Pons (tissue), 1 donor: ENCODE data around the gene ATF4.

Experiments
- DNase-seq: peaks from one replicate; pipeline ENCODE4 v3.0.0-alpha.2; 2016; ENCODE audit warnings: low spot score

The ATF4 gene, protein sequence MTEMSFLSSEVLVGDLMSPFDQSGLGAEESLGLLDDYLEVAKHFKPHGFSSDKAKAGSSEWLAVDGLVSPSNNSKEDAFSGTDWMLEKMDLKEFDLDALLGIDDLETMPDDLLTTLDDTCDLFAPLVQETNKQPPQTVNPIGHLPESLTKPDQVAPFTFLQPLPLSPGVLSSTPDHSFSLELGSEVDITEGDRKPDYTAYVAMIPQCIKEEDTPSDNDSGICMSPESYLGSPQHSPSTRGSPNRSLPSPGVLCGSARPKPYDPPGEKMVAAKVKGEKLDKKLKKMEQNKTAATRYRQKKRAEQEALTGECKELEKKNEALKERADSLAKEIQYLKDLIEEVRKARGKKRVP

GRCh38 chr22:39520226-39521105 lies at the start of gene ATF4:
TSS of gene ATF4 (plus strand) at chr22:39520562. CDS start at chr22:39521446, 884 bp downstream.
- peak; percentile 92 for DNase-seq

GRCh38 chr22:39471381-39472141 lies 48.8 kb upstream of the ATF4 start:
- no peak for DNase-seq

GRCh38 chr22:39472570-39473556 lies 47.5 kb upstream of the ATF4 start:
- no peak for DNase-seq

DNA sequence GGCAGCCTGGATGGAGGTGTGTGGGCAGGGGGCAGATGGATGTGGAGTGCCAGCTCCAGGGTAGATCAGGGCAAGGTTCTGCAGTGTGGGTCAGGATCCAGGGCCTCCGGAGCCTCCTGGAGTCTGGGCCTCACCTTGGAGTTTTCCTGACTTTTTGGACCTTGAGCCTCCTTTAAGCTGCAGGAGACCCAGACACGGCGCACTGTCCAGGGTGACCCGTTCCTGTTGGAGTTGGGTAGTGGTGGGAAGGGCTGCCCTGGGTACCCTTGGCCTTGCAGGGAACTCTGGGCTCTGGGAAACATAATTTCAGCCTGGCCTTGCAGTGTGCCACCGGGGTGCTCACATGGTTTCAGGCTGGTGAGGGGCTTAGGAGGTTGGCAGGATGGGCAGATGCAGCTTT lies 46.5 kb upstream of the ATF4 start:
- DNase-seq, result no peak

DNA sequence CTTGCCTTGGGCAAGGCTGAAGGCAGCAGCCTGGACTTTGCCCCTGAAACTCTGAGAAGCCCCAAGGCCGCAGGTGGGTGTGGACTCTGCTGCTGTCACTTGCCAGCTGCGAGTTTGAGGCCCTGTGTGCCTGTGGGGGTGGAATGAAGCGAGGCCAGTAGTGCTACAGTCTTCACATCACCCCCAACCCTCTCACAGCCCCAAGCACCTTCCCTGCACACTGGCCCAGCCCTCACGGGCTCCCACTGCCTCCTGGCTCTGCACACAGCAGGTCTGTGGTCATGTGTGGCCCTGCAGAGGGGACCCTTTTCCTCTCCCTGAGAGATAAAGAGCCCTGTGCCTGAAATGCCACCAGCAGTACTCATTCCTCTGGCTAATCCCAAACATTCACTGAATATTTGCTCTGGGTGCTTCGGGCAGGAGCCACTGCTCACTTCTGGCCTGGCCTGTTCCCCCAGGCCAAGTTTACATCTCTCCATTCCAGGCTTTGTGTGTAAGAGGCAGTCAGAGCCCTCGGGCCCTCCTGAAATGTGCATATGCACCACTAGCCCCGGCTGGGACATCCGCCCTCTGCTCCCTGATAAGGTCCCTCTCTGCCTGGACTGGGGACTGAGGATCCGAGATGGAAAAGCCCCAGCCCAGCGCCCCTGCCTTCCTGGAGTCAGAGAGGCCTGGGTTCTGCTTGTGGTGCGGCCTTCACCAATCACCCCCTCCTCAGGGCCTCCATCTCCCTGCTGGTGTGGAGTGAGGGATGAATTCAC lies 45.8 kb upstream of the ATF4 start:
- DNase-seq, result no peak

- peak; percentile 62 for DNase-seq
Observed at GRCh38 chr22:39475337-39475736, 45.0 kb upstream of the ATF4 start.

GRCh38 chr22:39475902-39476301 lies 44.5 kb upstream of the ATF4 start:
- DNase-seq, result no peak

GRCh38 chr22:39476664-39477063 lies 43.7 kb upstream of the ATF4 start:
- DNase-seq, result no peak

GRCh38 chr22:39477542-39477941 lies 42.8 kb upstream of the ATF4 start:
- DNase-seq, result no peak

- DNase-seq, result no peak
Observed at GRCh38 chr22:39478441-39478850, 41.9 kb upstream of the ATF4 start.

DNA sequence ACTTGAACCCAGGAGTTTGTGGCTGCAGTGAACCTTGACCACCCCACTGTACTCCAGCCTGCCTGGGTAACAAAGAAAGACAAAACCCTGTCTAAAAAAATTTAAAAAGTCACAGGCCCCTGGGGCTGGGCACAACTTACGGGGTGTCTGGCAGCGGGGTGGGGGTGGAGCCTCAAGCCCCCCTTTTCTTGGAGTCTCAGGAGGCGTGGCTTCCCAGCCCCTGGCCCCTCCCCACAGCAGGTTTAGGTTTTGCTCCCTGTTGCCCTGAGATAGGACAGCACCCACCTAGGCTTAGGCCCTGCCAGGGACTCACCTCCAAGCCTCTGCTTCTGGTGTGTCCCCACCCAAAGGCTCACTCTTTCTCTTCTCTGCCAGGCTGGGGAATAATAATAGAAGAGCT lies 41.1 kb upstream of the ATF4 start:
- DNase-seq, result no peak

GRCh38 chr22:39480557-39480956 lies 39.8 kb upstream of the ATF4 start:
- no peak for DNase-seq

- no peak for DNase-seq
Observed at GRCh38 chr22:39481054-39481453, 39.3 kb upstream of the ATF4 start.

DNA sequence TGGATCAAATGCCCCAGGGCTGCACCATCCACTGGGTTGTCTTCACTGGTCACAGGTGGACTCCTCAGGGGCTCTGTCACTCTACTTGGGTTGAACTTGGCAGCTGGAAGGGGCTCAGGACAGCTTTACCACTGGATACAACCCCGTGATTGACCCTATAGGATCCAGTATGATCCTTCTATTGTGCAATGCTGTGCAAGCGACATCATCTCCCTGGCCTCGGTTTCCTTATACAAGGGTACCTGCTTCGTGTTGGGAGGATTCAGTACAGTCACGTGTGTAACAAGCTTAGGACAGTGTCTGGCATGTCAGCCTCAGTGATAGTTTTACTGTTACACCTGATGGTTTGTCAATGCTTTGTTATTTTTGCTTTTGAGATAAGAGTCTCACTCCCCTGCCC lies 38.8 kb upstream of the ATF4 start:
- DNase-seq, result no peak

DNA sequence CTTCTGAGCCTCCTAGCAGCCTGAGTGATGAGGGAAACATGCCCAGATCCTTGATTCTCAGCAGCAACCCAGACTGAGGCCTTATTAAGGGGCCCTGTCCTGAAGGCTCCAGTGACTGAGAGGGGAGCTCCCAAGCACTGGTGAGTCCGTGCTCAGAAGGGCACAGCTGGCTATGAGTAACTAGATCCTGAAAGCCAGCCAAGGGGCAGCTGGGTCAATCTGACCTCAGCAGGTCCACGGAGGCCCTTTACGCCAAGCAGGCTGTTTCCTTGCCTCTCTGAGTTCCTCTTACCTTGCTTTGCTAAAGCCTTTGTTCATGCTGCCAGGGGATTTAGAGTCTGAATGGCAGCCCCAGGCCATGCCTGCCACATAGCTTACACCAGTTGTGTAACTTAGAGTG lies 37.6 kb upstream of the ATF4 start:
- no peak for DNase-seq

DNA sequence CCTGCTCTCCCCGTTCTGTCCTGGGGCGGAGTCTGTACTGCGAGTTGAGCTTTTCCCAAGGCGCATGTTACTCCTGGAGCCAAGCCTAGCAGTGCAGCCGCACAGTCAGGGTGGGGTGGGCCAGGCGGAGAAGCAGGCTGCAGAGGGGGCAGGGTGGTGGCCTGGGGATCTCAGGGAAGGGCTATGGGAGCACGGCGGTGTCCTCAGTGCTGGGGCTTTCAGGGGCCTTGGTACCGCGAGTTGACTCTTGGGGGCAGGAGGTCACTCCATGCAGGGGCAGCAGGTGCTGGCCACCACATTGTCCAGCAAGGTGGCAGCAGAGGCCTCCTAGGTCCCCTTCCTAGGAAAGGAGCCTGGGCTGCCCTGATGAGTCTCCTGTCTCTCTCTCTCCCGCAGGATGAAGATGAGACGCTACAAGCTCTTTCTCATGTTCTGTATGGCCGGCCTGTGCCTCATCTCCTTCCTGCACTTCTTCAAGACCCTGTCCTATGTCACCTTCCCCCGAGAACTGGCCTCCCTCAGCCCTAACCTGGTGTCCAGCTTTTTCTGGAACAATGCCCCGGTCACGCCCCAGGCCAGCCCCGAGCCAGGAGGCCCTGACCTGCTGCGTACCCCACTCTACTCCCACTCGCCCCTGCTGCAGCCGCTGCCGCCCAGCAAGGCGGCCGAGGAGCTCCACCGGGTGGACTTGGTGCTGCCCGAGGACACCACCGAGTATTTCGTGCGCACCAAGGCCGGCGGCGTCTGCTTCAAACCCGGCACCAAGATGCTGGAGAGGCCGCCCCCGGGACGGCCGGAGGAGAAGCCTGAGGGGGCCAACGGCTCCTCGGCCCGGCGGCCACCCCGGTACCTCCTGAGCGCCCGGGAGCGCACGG lies 33.2 kb upstream of the ATF4 start:
- peak; percentile 66 for DNase-seq

- DNase-seq, result no peak
Observed at GRCh38 chr22:39487826-39488520, 32.4 kb upstream of the ATF4 start.

- no peak for DNase-seq
Observed at GRCh38 chr22:39488563-39489083, 31.7 kb upstream of the ATF4 start.
